ENCODE data around the gene SLC25A22. TPM values are rescaled to one million over a fixed set of nuclear protein-coding genes. Genes with fewer than 3 reads are reported as not detected.

SLC25A22 gene
- polyA plus RNA-seq, 1 of the 3 experiments (the other 2 are of a cell fraction): 50.9 TPM

DNA sequence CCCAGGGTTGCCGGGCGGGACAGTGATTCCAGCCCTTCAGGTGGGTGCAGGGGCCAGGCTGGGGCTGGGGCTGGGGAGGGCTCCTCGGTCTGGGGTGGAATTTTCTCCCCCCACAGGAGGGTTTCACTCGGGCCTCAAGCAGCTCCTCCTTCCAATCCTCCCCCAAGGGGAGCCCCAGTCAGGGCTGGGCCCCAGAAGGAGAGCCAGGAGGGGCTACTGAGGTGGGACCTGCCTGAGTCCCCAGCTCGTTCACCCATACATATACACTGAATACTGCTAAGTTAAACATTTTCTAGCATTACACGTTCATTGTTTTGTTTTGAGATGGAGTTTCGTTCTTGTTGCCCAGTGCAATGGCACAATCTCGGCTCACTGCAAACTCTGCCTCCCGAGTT lies 28.1 kb upstream of the SLC25A22 start:
- H2AFZ ChIP-seq (ENCODE audit: low read depth): no peak overlapping the region
- no peak overlapping the region for H3K4me3 ChIP-seq (ENCODE audit: low read depth in 2 of 2, low read length in 1 of 2)
- peaks cover 22% of the 10 kb centered on the region for H4K20me1 ChIP-seq (ENCODE audit: insufficient read depth)
- no peaks in the 10 kb centered on the region for H3K9me3 ChIP-seq
- no peaks in the 10 kb centered on the region for H3K27me3 ChIP-seq (ENCODE audit: insufficient read depth)
- ChIA-PET POLR2A (no interaction called here), CTCF (interaction anchor here (1.0 kb wide), 1 partner anchor 13 kb away, joined by 3 read pairs; no protein-coding TSS in a partner anchor)
- peaks cover 18% of the 10 kb centered on the region for H3K79me2 ChIP-seq (ENCODE audit: insufficient read depth)
- DNase-seq: no peak
- H3K36me3 ChIP-seq (replicated peaks in 1 of 2; ENCODE audit: control insufficient read depth in 1 of 2, insufficient read depth in 2 of 2, low read length in 1 of 2): peaks cover 0 to 21% of the 10 kb centered on the region in 2 experiments
- H3K9ac ChIP-seq: no peak overlapping the region
- no peaks in the 10 kb centered on the region for H3K9me2 ChIP-seq
- H3F3A ChIP-seq (replicated peaks; ENCODE audit: insufficient read depth): peaks cover 4% of the 10 kb centered on the region
- no peak for TF ChIP-seq RFX5 (IDR thresholded peaks at IDR 0.05; ENCODE audit: low read length)
- TF ChIP-seq RCOR1 (IDR thresholded peaks at IDR 0.05; ENCODE audit: low read length): no peak
- TF ChIP-seq USF1 (IDR thresholded peaks at IDR 0.05; ENCODE audit: borderline replicate concordance, low read depth): no peak
- no peak for TF ChIP-seq GATA2 (CRISPR knock-in tag; IDR thresholded peaks at IDR 0.05)
- TF ChIP-seq RXRA (IDR thresholded peaks at IDR 0.05; ENCODE audit: borderline replicate concordance, low read depth): no peak
- TF ChIP-seq MXI1 (IDR thresholded peaks at IDR 0.05; ENCODE audit: low read depth, low read length): no peak
- no peak for TF ChIP-seq TCF12 (IDR thresholded peaks at IDR 0.05)
- TF ChIP-seq FOXJ3 (CRISPR knock-in tag; IDR thresholded peaks at IDR 0.05): no peak
- H3K4me2 ChIP-seq: no peak overlapping the region
- 92% methylated on average over 6 of the region's 9 CpGs for WGBS (ENCODE audit: low lambda C conversion rate)
- H3K4me1 ChIP-seq (ENCODE audit: control insufficient read depth in 1 of 2, insufficient read depth in 2 of 2, low read depth in 1 of 2, low read length in 1 of 2): peaks cover 12 to 19% of the 10 kb centered on the region in 2 experiments; a peak in 3 of 4 replicates
- H3K27ac ChIP-seq (ENCODE audit: low read depth in 2 of 2, low read length in 1 of 2): no peak overlapping the region

DNA sequence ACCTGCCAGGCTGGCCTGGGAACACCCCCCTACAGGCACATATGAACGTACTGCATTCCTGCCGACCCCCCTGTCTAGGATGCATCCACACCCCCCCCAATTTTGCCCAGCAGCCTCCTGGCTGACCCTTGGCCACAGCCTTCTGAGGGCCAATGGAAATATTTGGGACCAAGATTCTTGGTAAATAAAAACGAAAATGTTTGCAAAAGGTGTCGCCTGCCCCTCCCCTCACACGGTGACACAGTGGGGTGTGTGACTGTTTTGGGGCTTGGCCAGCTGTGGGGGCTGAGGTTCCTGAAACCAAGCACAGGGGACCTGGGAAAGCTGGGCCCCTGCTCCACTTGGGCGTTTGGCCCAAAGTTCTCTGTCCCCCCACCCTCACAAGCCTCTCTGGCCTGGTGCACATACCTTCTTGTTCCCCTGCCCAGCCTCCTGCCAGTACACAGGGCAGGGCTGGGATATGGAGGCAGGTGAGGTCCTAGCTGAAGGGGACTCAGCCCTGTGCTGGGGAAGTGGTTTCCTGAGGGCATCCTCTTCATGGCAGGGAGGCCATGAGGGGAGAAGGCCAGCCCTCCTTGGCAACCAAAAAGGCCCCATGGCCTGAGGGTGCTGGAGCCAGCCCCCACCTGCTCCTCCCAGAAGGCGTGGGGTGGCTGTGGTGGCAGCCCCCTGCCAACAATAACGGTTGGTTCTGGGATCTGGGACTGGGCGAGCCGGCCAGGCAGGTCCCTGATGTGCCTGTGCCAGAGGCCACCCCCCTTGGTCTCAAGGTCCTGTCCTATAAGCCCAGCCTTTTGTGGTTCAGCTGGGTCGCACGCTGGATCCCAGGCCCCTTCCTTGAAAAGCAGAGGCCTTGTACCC lies 27.5 kb upstream of the SLC25A22 start:
- Histone ChIP-seq H3K9me2 (no peaks in the 10 kb centered on the region), H3K4me1 (ENCODE audit: control insufficient read depth in 1 of 2, insufficient read depth in 2 of 2, low read depth in 1 of 2, low read length in 1 of 2) (peaks cover 14 to 23% of the 10 kb centered on the region in 2 experiments; a peak in 3 of 4 replicates), H3K27ac (ENCODE audit: low read depth in 2 of 2, low read length in 1 of 2) (no peak overlapping the region), H3K9me3 (no peaks in the 10 kb centered on the region), H2AFZ (ENCODE audit: low read depth) (no peak overlapping the region), H3K4me3 (ENCODE audit: low read depth in 2 of 2, low read length in 1 of 2) (no peak overlapping the region), H3K9ac (no peak overlapping the region), H3F3A (replicated peaks; ENCODE audit: insufficient read depth) (peaks cover 7% of the 10 kb centered on the region), H3K79me2 (ENCODE audit: insufficient read depth) (peaks cover 21% of the 10 kb centered on the region), H3K4me2 (no peak overlapping the region), H3K27me3 (ENCODE audit: insufficient read depth) (no peaks in the 10 kb centered on the region), H4K20me1 (ENCODE audit: insufficient read depth) (peaks cover 29% of the 10 kb centered on the region), H3K36me3 (replicated peaks in 1 of 2; ENCODE audit: control insufficient read depth in 1 of 2, insufficient read depth in 2 of 2, low read length in 1 of 2) (peaks cover 0 to 21% of the 10 kb centered on the region in 2 experiments)
- no peak for DNase-seq
- ChIA-PET POLR2A (no interaction called here), CTCF (no interaction called here)
- WGBS (ENCODE audit: low lambda C conversion rate): 74% methylated on average over 9 of the region's 12 CpGs
- no peak for TF ChIP-seq EP300 (IDR thresholded peaks at IDR 0.05; ENCODE audit: borderline replicate concordance in 1 of 2, low read depth in 1 of 2, low read length in 1 of 2)
- TF ChIP-seq POLR2AphosphoS5 (IDR thresholded peaks at IDR 0.05; ENCODE audit: low read depth, low read length): 0 out of 2 replicates have a peak, but pooled peaks have one; percentile 5

- Histone ChIP-seq H3K36me3 (replicated peaks in 1 of 2; ENCODE audit: control insufficient read depth in 1 of 2, insufficient read depth in 2 of 2, low read length in 1 of 2) (peaks cover 0 to 21% of the 10 kb centered on the region in 2 experiments), H3K79me2 (ENCODE audit: insufficient read depth) (peaks cover 22% of the 10 kb centered on the region), H3K9ac (no peak overlapping the region), H3K4me3 (ENCODE audit: low read depth in 2 of 2, low read length in 1 of 2) (no peak overlapping the region), H2AFZ (ENCODE audit: low read depth) (no peak overlapping the region), H3K27ac (ENCODE audit: low read depth in 2 of 2, low read length in 1 of 2) (no peak overlapping the region), H3F3A (replicated peaks; ENCODE audit: insufficient read depth) (peaks cover 7% of the 10 kb centered on the region), H3K27me3 (ENCODE audit: insufficient read depth) (no peaks in the 10 kb centered on the region), H3K9me2 (no peaks in the 10 kb centered on the region), H3K9me3 (no peaks in the 10 kb centered on the region), H3K4me1 (ENCODE audit: control insufficient read depth in 1 of 2, insufficient read depth in 2 of 2, low read depth in 1 of 2, low read length in 1 of 2) (peaks cover 14 to 26% of the 10 kb centered on the region in 2 experiments; a peak in 3 of 4 replicates), H3K4me2 (no peak overlapping the region), H4K20me1 (ENCODE audit: insufficient read depth) (peaks cover 35% of the 10 kb centered on the region)
- 89% methylated on average over 8 of the region's 11 CpGs for WGBS (ENCODE audit: low lambda C conversion rate)
- TF ChIP-seq, protein P1, sequence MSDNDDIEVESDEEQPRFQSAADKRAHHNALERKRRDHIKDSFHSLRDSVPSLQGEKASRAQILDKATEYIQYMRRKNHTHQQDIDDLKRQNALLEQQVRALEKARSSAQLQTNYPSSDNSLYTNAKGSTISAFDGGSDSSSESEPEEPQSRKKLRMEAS (IDR thresholded peaks at IDR 0.05; ENCODE audit: low read depth): no peak
- TF ChIP-seq, protein P2, sequence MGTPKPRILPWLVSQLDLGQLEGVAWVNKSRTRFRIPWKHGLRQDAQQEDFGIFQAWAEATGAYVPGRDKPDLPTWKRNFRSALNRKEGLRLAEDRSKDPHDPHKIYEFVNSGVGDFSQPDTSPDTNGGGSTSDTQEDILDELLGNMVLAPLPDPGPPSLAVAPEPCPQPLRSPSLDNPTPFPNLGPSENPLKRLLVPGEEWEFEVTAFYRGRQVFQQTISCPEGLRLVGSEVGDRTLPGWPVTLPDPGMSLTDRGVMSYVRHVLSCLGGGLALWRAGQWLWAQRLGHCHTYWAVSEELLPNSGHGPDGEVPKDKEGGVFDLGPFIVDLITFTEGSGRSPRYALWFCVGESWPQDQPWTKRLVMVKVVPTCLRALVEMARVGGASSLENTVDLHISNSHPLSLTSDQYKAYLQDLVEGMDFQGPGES (IDR thresholded peaks at IDR 0.05; ENCODE audit: low read depth, low read length): no peak
- peak; percentile 17; the same call in 1 of the 2 replicates for TF ChIP-seq ELF1 (IDR thresholded peaks at IDR 0.05)
- DNase-seq: no peak
- POLR2A ChIA-PET: no interaction called here
- CTCF ChIA-PET: no interaction called here
Observed at GRCh38 chr11:824942-825341, 26.9 kb upstream of the SLC25A22 start.
